Mesendoderm (in vitro differentiated cells): ENCODE measurements around the gene DNAI4. TPM values are rescaled to one million over a fixed set of nuclear protein-coding genes. Genes with fewer than 3 reads are reported as not detected.
"Not testable (repeated sequence)": the region's sequence is repeated elsewhere in the genome, so short reads cannot be mapped to it uniquely, and the experiment has no call there.

Source experiments
- DNase-seq: peaks from one replicate; pipeline ENCODE4 v3.0.0; 2013
- H2AK5ac ChIP-seq: 2 replicates; pipeline ENCODE4 v1.6.1; 2013; ENCODE audit warnings: low read length, inconsistent platforms
- H2BK120ac ChIP-seq: 2 replicates; pipeline ENCODE4 v1.6.1; 2013; ENCODE audit warnings: low read depth, mild to moderate bottlenecking, low read length, moderate library complexity, mixed read lengths
- H2BK15ac ChIP-seq: replicated peaks from 2 replicates; pipeline ENCODE4 v1.6.1; 2013; ENCODE audit warnings: low read depth, mild to moderate bottlenecking, moderate library complexity
- H2BK5ac ChIP-seq: 2 replicates; pipeline ENCODE4 v1.6.1; 2013; ENCODE audit warnings: low read length, inconsistent platforms
- H3K18ac ChIP-seq: 2 replicates; pipeline ENCODE4 v1.6.1; 2013; ENCODE audit warnings: mild to moderate bottlenecking, low read length, mixed read lengths
- H3K23ac ChIP-seq: one replicate; pipeline ENCODE4 v1.6.1; 2013; ENCODE audit warnings: low read length
- H3K27ac ChIP-seq: 2 replicates; pipeline ENCODE4 v1.5.1; 2013; ENCODE audit warnings: low read depth, mild to moderate bottlenecking, inconsistent platforms, low read length, moderate library complexity
- H3K27me3 ChIP-seq: 2 replicates; pipeline ENCODE4 v1.6.1; 2013; ENCODE audit warnings: low read length, control low read depth, mild to moderate bottlenecking, inconsistent platforms; ENCODE audit not compliant: insufficient read depth, poor library complexity
- H3K36me3 ChIP-seq: 2 replicates; pipeline ENCODE4 v1.6.1; 2013; ENCODE audit warnings: low read length, inconsistent platforms; ENCODE audit not compliant: control insufficient read depth, insufficient read depth
- H3K4ac ChIP-seq: one replicate; pipeline ENCODE4 v1.6.1; 2013; ENCODE audit warnings: low read depth, mild to moderate bottlenecking, low read length, moderate library complexity
- H3K4me1 ChIP-seq: 2 replicates; pipeline ENCODE4 v1.6.1; 2013; ENCODE audit warnings: low read depth, low read length, inconsistent platforms; ENCODE audit not compliant: control insufficient read depth
- H3K4me2 ChIP-seq: 2 replicates; pipeline ENCODE4 v1.6.1; 2013; ENCODE audit warnings: low read length
- H3K4me3 ChIP-seq: 2 replicates; pipeline ENCODE4 v1.5.1; 2013; ENCODE audit warnings: mild to moderate bottlenecking, low read length
- H3K56ac ChIP-seq: one replicate; pipeline ENCODE4 v1.6.1; 2013; ENCODE audit warnings: low read length
- H3K79me1 ChIP-seq: 2 replicates; pipeline ENCODE4 v1.6.1; 2013; ENCODE audit warnings: low read length, inconsistent platforms
- H3K79me2 ChIP-seq: 2 replicates; pipeline ENCODE4 v1.6.1; 2013; ENCODE audit warnings: mild to moderate bottlenecking, low read length; ENCODE audit not compliant: control insufficient read depth, insufficient read depth
- H3K9ac ChIP-seq: 2 replicates; pipeline ENCODE4 v1.6.1; 2013; ENCODE audit warnings: low read length, inconsistent platforms
- H4K5ac ChIP-seq: one replicate; pipeline ENCODE4 v1.6.1; 2013; ENCODE audit warnings: low read length
- H4K8ac ChIP-seq: one replicate; pipeline ENCODE4 v1.6.1; 2013; ENCODE audit warnings: low read depth, mild to moderate bottlenecking, control low read depth, low read length, moderate library complexity
- whole genome bisulfite sequencing: extraction: QIAGEN DNeasy Blood & Tissue Kit; methylation state at CpG from one replicate; pipeline ENCODE4 v1.1.7; 2013; ENCODE audit warnings: low lambda C conversion rate, missing lambda C conversion rate; ENCODE audit not compliant: insufficient coverage; ENCODE audit errors: extremely low coverage; 5-methylcytosine and 5-hydroxymethylcytosine counted together
- polyA plus RNA-seq, 2 experiments: library from polyadenylated mRNA; stranded (reverse); fragments of 200-250 nt; gene quantifications; one replicate each; pipeline ENCODE4 v1.2.3, GENCODE V29; 2013

Gene DNAI4
- polyA plus RNA-seq (2013, experiment 1 of 2) = 0.34 TPM
- 0.34 TPM for polyA plus RNA-seq (2013, experiment 2 of 2)

- peak within 1 kb of the TSS; percentile 80 for H3K18ac ChIP-seq
- peak within 1 kb of the TSS; percentile 93 for H3K4me3 ChIP-seq
- H3K56ac ChIP-seq = peak within 1 kb of the TSS; percentile 96
- peaks cover 2% of the 10 kb centered on the region for H3K4me1 ChIP-seq
- no peak within 1 kb of the TSS for H2AK5ac ChIP-seq
- no CpG with 5 or more reads among the region's 64 CpGs for WGBS
- no peaks in the 10 kb centered on the region for H3K27me3 ChIP-seq
- peak; percentile 99 for DNase-seq
- peaks cover 10% of the 10 kb centered on the region for H3K79me2 ChIP-seq
- no peak within 1 kb of the TSS for H2BK120ac ChIP-seq
- peak within 1 kb of the TSS; percentile 94 for H3K4me2 ChIP-seq
- H4K5ac ChIP-seq = peak within 1 kb of the TSS; percentile 44
- H3K79me1 ChIP-seq = peaks cover 6% of the 10 kb centered on the region
- peak within 1 kb of the TSS; percentile 91 for H3K27ac ChIP-seq
- peak within 1 kb of the TSS; percentile 89 for H2BK5ac ChIP-seq
- H3K23ac ChIP-seq = peak within 1 kb of the TSS; percentile 81
- H2BK15ac ChIP-seq = no peak within 1 kb of the TSS
- H4K8ac ChIP-seq = no peak within 1 kb of the TSS
- peak within 1 kb of the TSS; percentile 83 for H3K4ac ChIP-seq
- no peaks in the 10 kb centered on the region for H3K36me3 ChIP-seq
- peak within 1 kb of the TSS; percentile 95 for H3K9ac ChIP-seq
These were observed at the start of gene DNAI4, which contains the start of gene MIER1 for GRCh38 chr1:66924756-66925557. DNAI4 (minus strand) TSS chr1:66924856; CDS start chr1:66924831, 25 bp downstream. MIER1 (plus strand) TSS chr1:66924990; CDS start chr1:66925029, 39 bp downstream.

GRCh38 chr1:66968574-66968973 is 43.9 kb upstream of the DNAI4 start:
- H3K36me3 ChIP-seq = no peaks in the 10 kb centered on the region
- no peaks in the 10 kb centered on the region for H3K27me3 ChIP-seq

GRCh38 chr1:66966188-66966873 is 41.7 kb upstream of the DNAI4 start:
- not testable (repeated sequence) for H3K36me3 ChIP-seq, H3K56ac ChIP-seq, H2BK5ac ChIP-seq, H3K4me1 ChIP-seq, H2BK120ac ChIP-seq, H3K27me3 ChIP-seq, H3K4ac ChIP-seq, H3K23ac ChIP-seq, H3K18ac ChIP-seq, H4K8ac ChIP-seq, H3K79me1 ChIP-seq, H3K79me2 ChIP-seq, H3K27ac ChIP-seq, H4K5ac ChIP-seq, H3K4me2 ChIP-seq, H2BK15ac ChIP-seq, H2AK5ac ChIP-seq, H3K9ac ChIP-seq, H3K4me3 ChIP-seq, DNase-seq
- no CpG with 5 or more reads among the region's 7 CpGs for WGBS

More at GRCh38 chr1:66968574-66968973, 43.9 kb upstream of the DNAI4 start:
- Histone ChIP-seq H3K18ac (no peak overlapping the region), H3K79me2 (no peaks in the 10 kb centered on the region), H3K79me1 (no peaks in the 10 kb centered on the region), H3K9ac (no peak overlapping the region), H3K56ac (no peak overlapping the region), H2BK15ac (no peak overlapping the region), H2AK5ac (no peak overlapping the region), H3K23ac (no peak overlapping the region), H3K4ac (no peak overlapping the region), H4K5ac (no peak overlapping the region), H3K4me3 (no peak overlapping the region), H3K4me2 (no peak overlapping the region), H3K27ac (no peak overlapping the region), H2BK5ac (no peak overlapping the region), H2BK120ac (no peak overlapping the region), H3K4me1 (no peaks in the 10 kb centered on the region), H4K8ac (no peak overlapping the region)
- whole genome bisulfite sequencing = no CpG with 5 or more reads among the region's 3 CpGs
- DNase-seq = no peak

GRCh38 chr1:66957938-66958337 is 33.3 kb upstream of the DNAI4 start:
- Histone ChIP-seq H3K4ac (no peak overlapping the region), H3K36me3 (no peaks in the 10 kb centered on the region), H2AK5ac (no peak overlapping the region), H3K4me1 (no peaks in the 10 kb centered on the region), H3K56ac (no peak overlapping the region), H4K5ac (no peak overlapping the region), H4K8ac (no peak overlapping the region), H3K27me3 (no peaks in the 10 kb centered on the region), H2BK15ac (no peak overlapping the region), H3K79me1 (no peaks in the 10 kb centered on the region), H3K23ac (no peak overlapping the region), H2BK5ac (no peak overlapping the region), H3K9ac (no peak overlapping the region), H2BK120ac (no peak overlapping the region), H3K4me3 (no peak overlapping the region), H3K79me2 (no peaks in the 10 kb centered on the region), H3K4me2 (no peak overlapping the region), H3K18ac (no peak overlapping the region), H3K27ac (no peak overlapping the region)
- no CpG with 5 or more reads among the region's 3 CpGs for WGBS
- no peak for DNase-seq

GRCh38 chr1:66954208-66954607 is 29.6 kb upstream of the DNAI4 start:
- Histone ChIP-seq H2AK5ac (no peak overlapping the region), H3K18ac (no peak overlapping the region), H3K36me3 (no peaks in the 10 kb centered on the region), H3K4ac (no peak overlapping the region), H2BK15ac (no peak overlapping the region), H2BK5ac (no peak overlapping the region), H3K23ac (no peak overlapping the region), H3K4me2 (no peak overlapping the region), H3K79me2 (no peaks in the 10 kb centered on the region), H4K5ac (no peak overlapping the region), H2BK120ac (no peak overlapping the region), H3K27ac (no peak overlapping the region), H3K4me3 (no peak overlapping the region), H3K56ac (no peak overlapping the region), H3K79me1 (no peaks in the 10 kb centered on the region), H4K8ac (no peak overlapping the region), H3K9ac (no peak overlapping the region), H3K27me3 (no peaks in the 10 kb centered on the region), H3K4me1 (no peaks in the 10 kb centered on the region)
- no CpG with 5 or more reads among the region's 4 CpGs for WGBS
- no peak for DNase-seq
